ENCODE measurements around the gene SNTG2.

- TF ChIP-seq CTCF (IDR thresholded peaks at IDR 0.05) (no peak), POLR2A (IDR thresholded peaks at IDR 0.05) (no peak), EP300 (IDR thresholded peaks at IDR 0.05) (no peak)
Measured at GRCh38 chr2:964562-964961, 13.9 kb downstream of the SNTG2 start.

Measured in tibial nerve (tissue), 4 donors.